ENCODE data around the gene EID2B. TPM values are rescaled to one million over a fixed set of nuclear protein-coding genes. Genes with fewer than 3 reads are reported as not detected.

EID2B gene
- total and polyA plus RNA-seq, 2 of the 13 experiments (the other 11 are each of a cell fraction or from before 2014, with no cell fraction given): 2.5 to 3.7 TPM

- TF ChIP-seq ZNF646 (CRISPR knock-in tag; IDR thresholded peaks at IDR 0.05) (no peak), ZNF878 (CRISPR knock-in tag; IDR thresholded peaks at IDR 0.05) (no peak), HNRNPUL1 (IDR thresholded peaks at IDR 0.05; ENCODE audit: low read depth, low read length) (no peak), ZSCAN21 (CRISPR knock-in tag; IDR thresholded peaks at IDR 0.05; ENCODE audit: borderline replicate concordance) (no peak), PITX1 (CRISPR knock-in tag; IDR thresholded peaks at IDR 0.05) (peak; percentile 50; the same call in 1 of the 2 replicates), DR1 (CRISPR knock-in tag; IDR thresholded peaks at IDR 0.05) (0 out of 2 replicates have a peak, but pooled peaks have one; percentile 38), ZNF558 (CRISPR knock-in tag; IDR thresholded peaks at IDR 0.05; ENCODE audit: borderline replicate concordance) (no peak), MED1 (CRISPR knock-in tag; IDR thresholded peaks at IDR 0.05) (peak; percentile 40; the same call in 1 of the 2 replicates), PAX8 (CRISPR knock-in tag; IDR thresholded peaks at IDR 0.05; ENCODE audit: borderline replicate concordance) (no peak), ZBTB37 (CRISPR knock-in tag; IDR thresholded peaks at IDR 0.05) (no peak), ZNF30 (CRISPR knock-in tag; IDR thresholded peaks at IDR 0.05) (0 out of 2 replicates have a peak, but pooled peaks have one; percentile 47), NR1H2 (CRISPR knock-in tag; IDR thresholded peaks at IDR 0.05; ENCODE audit: borderline replicate concordance, low read depth) (no peak), ZFP90 (CRISPR knock-in tag; IDR thresholded peaks at IDR 0.05; ENCODE audit: borderline replicate concordance) (no peak), NPAS2 (CRISPR knock-in tag; IDR thresholded peaks at IDR 0.05; ENCODE audit: borderline replicate concordance) (no peak), HDAC1 (CRISPR knock-in tag; IDR thresholded peaks at IDR 0.05) (peak; percentile 79), KDM4B (CRISPR knock-in tag; IDR thresholded peaks at IDR 0.05) (no peak), HCFC1 (IDR thresholded peaks at IDR 0.05; ENCODE audit: low read depth, low read length) (no peak), XRCC5 (optimal IDR thresholded peaks at IDR 0.05; ENCODE audit: low read length) (peak; percentile 70), ZNF557 (CRISPR knock-in tag; IDR thresholded peaks at IDR 0.05) (no peak)
- TF ChIP-seq, protein P1, sequence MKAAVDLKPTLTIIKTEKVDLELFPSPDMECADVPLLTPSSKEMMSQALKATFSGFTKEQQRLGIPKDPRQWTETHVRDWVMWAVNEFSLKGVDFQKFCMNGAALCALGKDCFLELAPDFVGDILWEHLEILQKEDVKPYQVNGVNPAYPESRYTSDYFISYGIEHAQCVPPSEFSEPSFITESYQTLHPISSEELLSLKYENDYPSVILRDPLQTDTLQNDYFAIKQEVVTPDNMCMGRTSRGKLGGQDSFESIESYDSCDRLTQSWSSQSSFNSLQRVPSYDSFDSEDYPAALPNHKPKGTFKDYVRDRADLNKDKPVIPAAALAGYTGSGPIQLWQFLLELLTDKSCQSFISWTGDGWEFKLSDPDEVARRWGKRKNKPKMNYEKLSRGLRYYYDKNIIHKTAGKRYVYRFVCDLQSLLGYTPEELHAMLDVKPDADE (CRISPR knock-in tag; IDR thresholded peaks at IDR 0.05): no peak
- TF ChIP-seq, protein P2, sequence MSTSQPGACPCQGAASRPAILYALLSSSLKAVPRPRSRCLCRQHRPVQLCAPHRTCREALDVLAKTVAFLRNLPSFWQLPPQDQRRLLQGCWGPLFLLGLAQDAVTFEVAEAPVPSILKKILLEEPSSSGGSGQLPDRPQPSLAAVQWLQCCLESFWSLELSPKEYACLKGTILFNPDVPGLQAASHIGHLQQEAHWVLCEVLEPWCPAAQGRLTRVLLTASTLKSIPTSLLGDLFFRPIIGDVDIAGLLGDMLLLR (CRISPR knock-in tag; IDR thresholded peaks at IDR 0.05): peak; percentile 72
Observed at GRCh38 chr19:39532233-39533002, at the start of gene EID2B (continued).

All from HepG2 (cell line).